Stomach (tissue), 9 donors: Measurements from ENCODE around the gene CYP4V2. TPM values are rescaled to one million over a fixed set of nuclear protein-coding genes. Genes with fewer than 3 reads are reported as not detected.

Experiments
- DNase-seq, 2 donors: peaks; one replicate each; pipeline versions ENCODE4 v3.0.0 to v3.0.0-alpha.2; 2013 to 2019
- H3K27ac ChIP-seq, 5 donors: fragments of 200-600 bp in 4 of 5; sonication (generic) in 4 of 5; one replicate each; pipeline ENCODE4 v1.5.1; 2013 to 2019; ENCODE audit warnings: mild to moderate bottlenecking in 1 of 5, moderate library complexity in 1 of 5
- H3K27me3 ChIP-seq, 3 donors: fragments of 200-600 bp; sonication (generic); one replicate each; pipeline ENCODE4 v1.5.1; 2017 to 2019; ENCODE audit warnings: mixed run types in 1 of 3
- H3K36me3 ChIP-seq, 4 donors: fragments of 200-600 bp; sonication (generic); 1 replicate in 3 of 4; 2 replicates in 1 of 4; pipeline ENCODE4 v1.5.1; 2016 to 2019
- H3K4me1 ChIP-seq, 4 donors: fragments of 200-600 bp; sonication (generic); one replicate each; pipeline ENCODE4 v1.5.1; 2016 to 2019
- H3K4me3 ChIP-seq, 4 donors: fragments of 200-600 bp; sonication (generic) in 3 of 4; one replicate each; pipeline ENCODE4 v1.5.1; 2016 to 2019; ENCODE audit warnings: mild to moderate bottlenecking in 1 of 4
- H3K9me3 ChIP-seq, 4 donors: fragments of 200-600 bp; sonication (generic); one replicate each; pipeline ENCODE4 v1.5.1; 2016 to 2019
- CTCF ChIP-seq, 7 experiments: fragments of 450-650 bp in 4 of 7; fragments of 200-600 bp in 3 of 7; sonication (generic) in 3 of 7; IDR thresholded peaks; one replicate each; pipeline ENCODE4 v1.5.1; 2016 to 2019; ENCODE audit warnings: antibody characterized with exemption in 7 of 7, control low read depth in 2 of 7, mild to moderate bottlenecking in 1 of 7
- EP300 ChIP-seq: sonication (generic); formaldehyde crosslinking; IDR thresholded peaks from one replicate; pipeline ENCODE4 v1.6.1; 2017; ENCODE audit warnings: antibody characterized with exemption
- POLR2A ChIP-seq, 4 donors: fragments of 450-650 bp; IDR thresholded peaks; one replicate each; pipeline ENCODE4 v1.6.1; 2016; ENCODE audit warnings: antibody characterized with exemption in 4 of 4, control low read depth in 2 of 4, mild to moderate bottlenecking in 1 of 4, moderate library complexity in 1 of 4
- POLR2AphosphoS5 ChIP-seq, 3 donors: sonication (generic); formaldehyde crosslinking; IDR thresholded peaks; one replicate each; pipeline ENCODE4 v1.6.1; 2016; ENCODE audit warnings: antibody characterized with exemption in 3 of 3
- WGBS, 5 donors: extraction: QIAGEN DNeasy Blood & Tissue Kit in 3 of 5; methylation state at CpG; one replicate each; pipeline versions ENCODE4 v1.1.5 to v1.1.7; 2013 to 2018; 5-methylcytosine and 5-hydroxymethylcytosine counted together
- intact Hi-C: fragments of 100-400 bp; cut with DNase I; formaldehyde crosslinking; loops from one replicate; pipeline ENCODE4 v1.15.1; 2023; ENCODE audit warnings: low total_unique reads
- polyA plus RNA-seq, 3 donors: library from polyadenylated mRNA; stranded (reverse); fragments of 200-250 nt; gene quantifications; one replicate each; pipeline ENCODE4 v1.2.3, GENCODE V29; 2013
- total RNA-seq, 5 donors: library from RNA; depleted of rRNA; stranded (reverse); fragments of >200 nt; gene quantifications; one replicate each; pipeline versions ENCODE4 v1.1.0 to v1.2.3, GENCODE V29; 2014 to 2016
- donor health status: healthy with polysubstance abuse.
- donor health status: Bipolar disorder and iron deficiency.
- donor health status: healthy.

CYP4V2 gene
- total and polyA plus RNA-seq, 8 donors = 6.0 to 33.2 (median 12.4) TPM

GRCh38 chr4:186158021-186158813 lies 33.1 kb upstream of the CYP4V2 start:
- Histone ChIP-seq H3K27ac (no peak overlapping the region), H3K4me1 (no peaks in the 10 kb centered on the region), H3K4me3 (no peak overlapping the region), H3K36me3 (peaks cover 11 to 78% (median 69%) of the 10 kb centered on the region in 4 donors), H3K27me3 (no peaks in the 10 kb centered on the region), H3K9me3 (no peaks in the 10 kb centered on the region)
- no peak for DNase-seq
- intact Hi-C loops = no loop called here
- 77 to 84% (median 79%) methylated on average over 11 to 17 of the region's 17 CpGs for WGBS, 5 donors
- TF ChIP-seq POLR2AphosphoS5 (IDR thresholded peaks at IDR 0.05) (no peak), POLR2A (IDR thresholded peaks at IDR 0.05) (no peak), EP300 (no peak), CTCF (IDR thresholded peaks at IDR 0.05) (no peak)

- TF ChIP-seq CTCF (IDR thresholded peaks at IDR 0.05) (no peak), POLR2A (IDR thresholded peaks at IDR 0.05) (no peak), POLR2AphosphoS5 (IDR thresholded peaks at IDR 0.05) (no peak), EP300 (no peak)
These were observed 32.4 kb upstream of the CYP4V2 start for GRCh38 chr4:186158966-186159365.

GRCh38 chr4:186159613-186160012 lies 31.8 kb upstream of the CYP4V2 start:
- peaks cover 11 to 78% (median 70%) of the 10 kb centered on the region in 4 donors for H3K36me3 ChIP-seq
- H3K27ac ChIP-seq = no peak overlapping the region
- TF ChIP-seq CTCF (IDR thresholded peaks at IDR 0.05) (no peak), EP300 (no peak), POLR2AphosphoS5 (IDR thresholded peaks at IDR 0.05) (no peak)
- DNase-seq = no peak
- intact Hi-C loops = no loop called here
- H3K4me3 ChIP-seq = no peak overlapping the region
- no peaks in the 10 kb centered on the region for H3K27me3 ChIP-seq
- no peaks in the 10 kb centered on the region for H3K9me3 ChIP-seq
- 77 to 90% (median 84%) methylated on average over 6 of the region's 6 CpGs for WGBS, 5 donors
- H3K4me1 ChIP-seq = no peaks in the 10 kb centered on the region

More at GRCh38 chr4:186158966-186159365, 32.4 kb upstream of the CYP4V2 start:
- DNase-seq = no peak
- intact Hi-C loops = no loop called here
- Histone ChIP-seq H3K4me1 (no peaks in the 10 kb centered on the region), H3K27ac (no peak overlapping the region), H3K4me3 (no peak overlapping the region), H3K9me3 (no peaks in the 10 kb centered on the region), H3K36me3 (peaks cover 11 to 78% (median 69%) of the 10 kb centered on the region in 4 donors), H3K27me3 (no peaks in the 10 kb centered on the region)
- WGBS, 5 donors = 78 to 84% (median 82%) methylated on average over 5 of the region's 5 CpGs

- Histone ChIP-seq H3K36me3 (peaks cover 11 to 86% (median 75%) of the 10 kb centered on the region in 4 donors), H3K27me3 (no peaks in the 10 kb centered on the region), H3K9me3 (no peaks in the 10 kb centered on the region), H3K4me1 (no peaks in the 10 kb centered on the region), H3K27ac (no peak overlapping the region), H3K4me3 (no peak overlapping the region)
- intact Hi-C loops = no loop called here
- peak in 1 of 2 donors; percentile 6 for DNase-seq
- TF ChIP-seq POLR2A (IDR thresholded peaks at IDR 0.05) (no peak), POLR2AphosphoS5 (IDR thresholded peaks at IDR 0.05) (no peak), CTCF (IDR thresholded peaks at IDR 0.05) (no peak), EP300 (no peak)
- 55 to 91% (median 82%) methylated on average over 6 of the region's 6 CpGs for WGBS, 5 donors
These were observed 30.2 kb upstream of the CYP4V2 start for GRCh38 chr4:186161138-186161537.
